HG03066 (cell line): Measurements from ENCODE around the gene CARTPT.

Experiments used
- ATAC-seq: cut with Tn5 transposase; IDR thresholded peaks from one replicate; pipeline ENCODE4 v1.9.1; 2021; ENCODE audit warnings: low read depth; ENCODE audit not compliant: unreplicated experiment

Gene CARTPT

GRCh38 chr5:71719063-71719964 lies at the start of gene CARTPT:
TSS of gene CARTPT (plus strand) at chr5:71719275. CDS start at chr5:71719294, 19 bp downstream.
- no peak for ATAC-seq

GRCh38 chr5:71677977-71678376 lies 41.1 kb upstream of the CARTPT start:
- no peak for ATAC-seq

DNA sequence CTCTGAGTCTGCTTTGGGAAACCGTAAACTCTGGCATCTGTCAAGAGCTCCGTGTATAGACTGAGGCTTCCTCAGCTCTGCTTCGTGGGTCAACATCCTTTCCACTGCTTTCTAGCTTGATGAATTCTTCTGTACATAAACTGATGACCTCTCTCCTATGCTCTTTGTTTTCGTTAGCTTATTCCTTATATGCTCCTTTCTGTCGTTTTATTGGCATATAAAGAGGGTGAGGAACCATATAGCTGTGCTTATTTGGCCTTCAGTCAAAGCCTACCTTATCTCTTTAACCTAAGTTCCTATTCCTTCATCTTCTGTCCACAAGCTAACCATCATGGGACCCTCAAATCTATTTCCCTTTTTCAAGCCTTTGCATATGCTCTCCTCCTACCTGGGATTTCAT lies 39.4 kb upstream of the CARTPT start:
- ATAC-seq = no peak

DNA sequence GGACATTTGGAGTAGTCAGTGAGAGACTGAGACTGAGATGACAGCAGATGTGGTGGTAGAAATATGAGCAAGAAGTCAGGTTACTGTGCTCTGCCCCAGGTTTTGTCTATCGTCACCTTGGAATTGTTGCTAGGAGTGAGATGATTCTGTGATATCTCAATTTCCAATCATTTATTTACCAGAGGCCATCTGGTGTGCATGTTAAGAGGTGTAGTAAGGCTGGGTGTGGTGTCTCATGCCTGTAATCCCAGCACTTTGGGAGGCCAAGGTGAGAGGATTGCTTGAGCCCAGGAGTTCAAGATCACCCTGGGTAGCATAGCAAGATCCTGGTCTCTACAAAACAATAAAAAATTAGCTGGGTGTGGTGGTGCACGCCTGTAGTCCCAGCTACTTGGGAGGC lies 38.6 kb upstream of the CARTPT start:
- no peak for ATAC-seq

GRCh38 chr5:71681296-71681695 lies 37.8 kb upstream of the CARTPT start:
- no peak for ATAC-seq

- no peak for ATAC-seq
Observed at GRCh38 chr5:71684309-71684708, 34.8 kb upstream of the CARTPT start.

GRCh38 chr5:71693828-71694427 lies 25.1 kb upstream of the CARTPT start:
- no peak for ATAC-seq

DNA sequence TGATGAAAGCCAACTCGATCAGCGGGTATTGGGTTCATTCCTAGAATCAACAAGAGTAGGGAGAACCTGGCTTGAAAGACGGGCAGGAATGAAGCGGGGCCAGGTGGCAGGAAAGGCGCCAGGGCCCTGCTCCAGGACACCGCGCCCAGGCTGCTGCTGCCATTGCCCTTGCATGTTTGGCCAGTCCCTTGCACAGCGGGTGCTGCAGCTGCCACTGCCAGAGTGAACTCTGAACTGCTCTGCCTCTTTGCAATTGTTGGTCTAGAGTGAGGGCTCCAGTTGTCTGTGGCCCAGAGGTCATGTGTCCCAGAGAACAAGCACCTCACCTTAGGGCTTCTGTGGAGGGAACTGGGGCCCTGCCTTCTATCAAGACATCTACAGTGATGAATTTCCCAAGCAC lies 24.0 kb upstream of the CARTPT start:
- no peak for ATAC-seq

DNA sequence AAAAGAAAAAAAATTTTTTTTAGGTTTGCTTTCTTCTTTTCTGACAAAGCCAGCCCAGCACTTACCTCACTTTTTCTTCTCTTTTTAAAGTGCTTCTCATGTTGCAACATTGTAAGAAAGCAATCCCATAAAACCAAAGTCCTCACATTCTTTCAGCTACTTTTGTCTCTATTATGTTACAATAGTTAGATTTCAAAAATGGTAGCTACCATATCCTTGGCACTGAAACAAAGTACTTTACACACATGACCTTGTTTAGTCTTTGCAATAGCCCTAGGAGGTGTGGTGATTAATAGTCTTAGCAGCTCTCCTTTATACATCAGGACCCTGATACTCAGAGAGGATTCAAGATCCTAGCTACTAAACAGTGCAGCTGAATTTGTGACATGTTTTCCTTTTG lies 23.5 kb upstream of the CARTPT start:
- no peak for ATAC-seq

DNA sequence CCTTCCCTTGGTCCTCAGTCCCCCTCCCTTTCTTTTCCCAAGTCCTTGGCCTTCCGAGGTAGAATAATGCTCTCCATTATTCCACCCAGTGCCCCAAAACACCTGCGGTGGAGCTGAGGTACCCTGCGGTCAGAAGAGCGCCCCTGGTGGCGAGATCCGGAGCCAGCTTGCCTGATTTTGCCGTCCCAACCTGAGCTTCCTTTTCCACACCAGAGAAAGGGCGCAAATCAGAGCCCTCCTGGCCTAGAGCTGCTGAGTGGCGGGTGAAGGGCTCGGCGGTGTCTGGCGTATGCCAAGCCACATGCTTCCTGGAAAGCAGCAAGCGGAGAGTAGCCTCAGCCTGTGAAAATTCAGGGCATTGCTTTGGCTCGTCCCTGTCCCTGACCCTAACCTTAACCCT lies 21.1 kb upstream of the CARTPT start:
- no peak for ATAC-seq

DNA sequence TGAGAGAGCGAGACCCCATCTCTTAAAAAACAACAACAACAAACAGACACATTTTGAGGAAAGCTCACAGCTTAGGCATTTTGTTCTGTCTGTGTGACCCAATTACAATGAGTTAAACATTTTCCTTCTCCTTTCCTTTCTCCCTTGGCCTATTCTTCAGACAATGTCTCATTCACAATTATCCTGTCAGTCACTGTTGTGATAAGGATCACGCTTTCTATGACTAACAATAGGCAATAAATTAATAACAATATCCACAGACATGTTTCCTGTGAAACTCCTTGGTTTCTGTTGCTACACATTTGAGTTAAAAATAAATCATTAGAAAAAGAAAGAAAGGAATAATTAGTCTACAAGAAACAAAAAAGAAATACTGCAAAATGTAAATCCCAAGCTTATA lies 19.8 kb upstream of the CARTPT start:
- ATAC-seq = no peak

DNA sequence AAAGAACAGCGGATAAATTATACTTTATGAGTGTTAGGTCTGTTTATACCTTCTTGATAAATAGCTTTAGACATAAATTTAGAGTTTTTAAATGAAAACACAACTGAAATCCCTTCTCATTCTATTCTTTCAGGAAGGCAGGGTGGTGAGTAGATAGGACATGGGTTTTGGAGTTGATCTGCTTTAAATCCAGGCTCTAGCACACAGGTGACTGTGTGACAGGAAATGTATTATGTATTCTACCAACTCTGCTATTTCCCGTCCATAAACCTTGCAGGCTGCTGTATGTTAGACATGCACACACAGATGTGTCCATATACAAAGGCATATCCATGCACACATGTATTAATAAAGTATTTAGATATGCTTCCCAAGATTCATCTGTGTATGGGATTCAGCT lies 19.3 kb upstream of the CARTPT start:
- no peak for ATAC-seq

DNA sequence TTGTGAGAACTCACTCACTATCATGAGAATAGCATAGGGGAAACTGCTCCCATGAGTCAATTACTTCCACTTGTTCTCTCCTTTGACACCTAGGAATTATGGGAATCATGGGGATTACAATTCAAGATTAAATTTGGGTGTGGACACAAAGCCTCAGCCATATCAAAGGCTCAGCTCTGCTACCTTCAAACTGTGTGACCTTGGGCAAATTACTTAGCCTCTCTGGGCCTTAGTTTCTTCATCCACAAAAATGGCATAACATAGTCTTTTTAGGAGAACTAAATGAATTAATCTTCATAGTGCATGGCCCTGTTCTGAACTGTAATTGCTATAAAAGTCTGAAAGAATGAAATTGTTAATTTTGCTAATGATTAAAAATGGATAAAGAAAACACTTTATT lies 18.3 kb upstream of the CARTPT start:
- ATAC-seq = no peak

DNA sequence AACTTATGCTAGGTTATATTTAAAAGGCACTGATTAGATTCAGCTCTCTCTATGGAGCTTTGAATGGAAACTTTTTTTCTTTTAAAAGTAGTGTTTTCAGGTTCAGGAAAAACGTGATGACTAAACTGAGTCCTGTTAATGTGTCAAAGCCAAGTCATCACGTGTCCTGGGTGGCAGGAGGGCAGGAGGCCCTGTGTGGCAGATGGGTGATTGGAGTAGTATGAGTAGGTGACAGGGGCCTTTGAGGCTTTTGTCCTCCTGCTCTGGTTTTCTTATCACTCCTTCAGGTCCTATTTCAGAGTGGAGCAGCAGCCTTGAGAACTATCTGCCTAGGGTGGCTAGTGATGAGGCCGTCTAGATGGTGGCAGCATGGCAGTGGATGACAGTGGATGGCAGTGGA lies 17.7 kb upstream of the CARTPT start:
- no peak for ATAC-seq

- no peak for ATAC-seq
Observed at GRCh38 chr5:71703941-71704340, 15.1 kb upstream of the CARTPT start.

GRCh38 chr5:71705421-71705820 lies 13.7 kb upstream of the CARTPT start:
- ATAC-seq = no peak

- no peak for ATAC-seq
Observed at GRCh38 chr5:71706906-71707305, 12.2 kb upstream of the CARTPT start.

- no peak for ATAC-seq
Observed at GRCh38 chr5:71711610-71712009, 7.5 kb upstream of the CARTPT start.

GRCh38 chr5:71714911-71715310 lies 4.2 kb upstream of the CARTPT start:
- ATAC-seq = no peak

- no peak for ATAC-seq
Observed at GRCh38 chr5:71727978-71728377, 8.9 kb downstream of the CARTPT start.

- no peak for ATAC-seq
Observed at GRCh38 chr5:71731015-71731414, 11.9 kb downstream of the CARTPT start.

- ATAC-seq = no peak
Observed at GRCh38 chr5:71732011-71732410, 12.9 kb downstream of the CARTPT start.
